ENCODE measurements around the gene SNRPE. TPM values are rescaled to one million over a fixed set of nuclear protein-coding genes. Genes with fewer than 3 reads are reported as not detected.
"Not testable (repeated sequence)": the region's sequence is repeated elsewhere in the genome, so short reads cannot be mapped to it uniquely, and the experiment has no call there.

Gene SNRPE
- total RNA-seq, 1 experiment from 2014 or later: 326 TPM

DNA sequence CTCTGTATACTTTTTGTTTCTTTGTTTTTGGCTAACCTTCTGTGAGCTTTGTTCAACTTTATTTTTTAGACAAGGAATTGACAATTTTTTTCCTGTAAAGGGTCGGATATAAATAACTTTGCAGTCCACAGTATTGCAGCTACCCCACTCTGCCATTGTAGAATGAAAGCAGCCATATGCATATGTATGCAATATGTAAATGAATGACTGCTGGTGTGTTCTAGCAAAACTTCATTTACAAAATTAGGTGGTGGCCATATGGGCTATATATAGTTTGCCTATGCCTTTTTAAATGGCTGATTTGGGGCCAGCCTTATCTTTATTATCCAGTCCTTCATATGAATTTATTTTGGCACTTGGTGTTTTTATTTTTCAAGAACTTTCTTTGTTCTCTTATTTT is 18.0 kb upstream of the SNRPE start:
- Histone ChIP-seq H2AFZ (ENCODE audit: low read length) (no peak overlapping the region), H4K8ac (replicated peaks; ENCODE audit: insufficient read length, low read depth, low read length) (no peak overlapping the region), H3K9ac (ENCODE audit: extremely low read depth, insufficient read length, low read length) (no peak overlapping the region), H2BK12ac (ENCODE audit: insufficient read length, low read depth, low read length) (no peak overlapping the region), H3K23me2 (ENCODE audit: insufficient read length, low read depth, low read length, poor library complexity, severe bottlenecking) (no peaks in the 10 kb centered on the region), H4K5ac (ENCODE audit: insufficient read length, low read depth, low read length) (no peak overlapping the region), H3K4ac (ENCODE audit: low read depth, low read length) (no peak overlapping the region), H3K4me2 (ENCODE audit: insufficient read depth, insufficient read length, low read length) (no peak overlapping the region), H3K4me1 (ENCODE audit: insufficient read depth, low read length) (no peaks in the 10 kb centered on the region), H3T11ph (ENCODE audit: low read length) (no peak overlapping the region), H3K79me2 (ENCODE audit: insufficient read depth, low read length) (no peaks in the 10 kb centered on the region), H3K56ac (ENCODE audit: insufficient read length, low read depth, low read length) (no peak overlapping the region), H3K14ac (ENCODE audit: insufficient read depth, low read length) (no peak overlapping the region), H3K23ac (ENCODE audit: insufficient read length, low read depth, low read length) (no peak overlapping the region), H2BK15ac (ENCODE audit: low read depth, low read length) (no peak overlapping the region), H4K20me1 (ENCODE audit: control insufficient read depth, insufficient read depth, insufficient read length) (no peaks in the 10 kb centered on the region), H3K27me3 (ENCODE audit: insufficient read depth, low read length) (no peaks in the 10 kb centered on the region), H3K79me1 (ENCODE audit: insufficient read depth, low read depth, low read length, poor library complexity, severe bottlenecking) (no peaks in the 10 kb centered on the region), H2BK5ac (ENCODE audit: insufficient read length, low read length) (no peak overlapping the region), H4K91ac (ENCODE audit: insufficient read length, low read depth, low read length) (no peak overlapping the region), H2BK120ac (ENCODE audit: low read depth, low read length, poor library complexity, severe bottlenecking) (no peak overlapping the region), H3K27ac (ENCODE audit: insufficient read length, low read depth, low read length) (no peak overlapping the region), H3K9me3 (ENCODE audit: control insufficient read depth, low read depth, low read length) (no peaks in the 10 kb centered on the region), H2BK20ac (ENCODE audit: low read depth, low read length, poor library complexity, severe bottlenecking) (no peak overlapping the region), H2AK5ac (ENCODE audit: insufficient read length, low read length) (no peak overlapping the region), H3K18ac (ENCODE audit: insufficient read length, low read depth, low read length) (no peak overlapping the region)
- H3K36me3 Mint-ChIP-seq (ENCODE audit: insufficient read depth in 1 of 3, low read depth in 3 of 3): peaks cover 55 to 90% (median 84%) of the 10 kb centered on the region in 3 experiments
- peaks cover 4 to 8% of the 10 kb centered on the region in 2 experiments for H3K4me1 Mint-ChIP-seq
- H3K9me3 Mint-ChIP-seq: peaks cover 21% of the 10 kb centered on the region in 2 experiments
- H3K27me3 Mint-ChIP-seq (ENCODE audit: low read depth): no peaks in the 10 kb centered on the region
- no peak for DNase-seq
- H3K27ac Mint-ChIP-seq: peak overlapping the region in 2 of 3 experiments; percentile 31 to 81; a peak in 2 of 7 replicates
- TF ChIP-seq, protein P1, sequence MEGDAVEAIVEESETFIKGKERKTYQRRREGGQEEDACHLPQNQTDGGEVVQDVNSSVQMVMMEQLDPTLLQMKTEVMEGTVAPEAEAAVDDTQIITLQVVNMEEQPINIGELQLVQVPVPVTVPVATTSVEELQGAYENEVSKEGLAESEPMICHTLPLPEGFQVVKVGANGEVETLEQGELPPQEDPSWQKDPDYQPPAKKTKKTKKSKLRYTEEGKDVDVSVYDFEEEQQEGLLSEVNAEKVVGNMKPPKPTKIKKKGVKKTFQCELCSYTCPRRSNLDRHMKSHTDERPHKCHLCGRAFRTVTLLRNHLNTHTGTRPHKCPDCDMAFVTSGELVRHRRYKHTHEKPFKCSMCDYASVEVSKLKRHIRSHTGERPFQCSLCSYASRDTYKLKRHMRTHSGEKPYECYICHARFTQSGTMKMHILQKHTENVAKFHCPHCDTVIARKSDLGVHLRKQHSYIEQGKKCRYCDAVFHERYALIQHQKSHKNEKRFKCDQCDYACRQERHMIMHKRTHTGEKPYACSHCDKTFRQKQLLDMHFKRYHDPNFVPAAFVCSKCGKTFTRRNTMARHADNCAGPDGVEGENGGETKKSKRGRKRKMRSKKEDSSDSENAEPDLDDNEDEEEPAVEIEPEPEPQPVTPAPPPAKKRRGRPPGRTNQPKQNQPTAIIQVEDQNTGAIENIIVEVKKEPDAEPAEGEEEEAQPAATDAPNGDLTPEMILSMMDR (conservative IDR thresholded peaks at IDR 0.05): no peak
- no CpG with 5 or more reads among the region's 1 CpG for WGBS (ENCODE audit: extremely low coverage, insufficient read length, low lambda C conversion rate)
- H3K4me3 Mint-ChIP-seq: no peak overlapping the region; a peak in 1 of 5 replicates

DNA sequence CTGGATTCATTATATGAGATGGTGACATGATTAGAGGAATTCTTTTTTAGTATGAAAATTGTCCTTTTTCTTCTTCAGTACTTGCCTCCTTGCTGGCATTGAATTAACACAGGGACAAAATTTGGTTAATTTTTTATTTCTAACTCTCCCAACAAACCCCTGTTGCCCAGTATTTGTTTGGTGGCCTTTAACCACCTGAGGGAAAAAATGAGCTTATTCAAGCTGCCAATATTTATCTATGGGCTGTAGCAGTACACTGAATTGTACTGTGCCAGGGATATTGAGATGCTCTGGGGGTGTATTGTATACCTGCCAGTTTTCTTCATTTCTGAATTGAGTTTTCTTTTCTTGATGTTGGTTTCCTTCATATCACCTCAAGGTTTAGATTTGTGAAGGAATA is 8.3 kb upstream of the SNRPE start:
- not testable (repeated sequence) for H3K4me1 ChIP-seq (ENCODE audit: insufficient read depth, low read length); H3K27ac ChIP-seq (ENCODE audit: insufficient read length, low read depth, low read length); H2AFZ ChIP-seq (ENCODE audit: low read length); H3K9me3 Mint-ChIP-seq; H3K9me3 ChIP-seq (ENCODE audit: control insufficient read depth, low read depth, low read length); H3K79me1 ChIP-seq (ENCODE audit: insufficient read depth, low read depth, low read length, poor library complexity, severe bottlenecking); H3K4ac ChIP-seq (ENCODE audit: low read depth, low read length); H2AK5ac ChIP-seq (ENCODE audit: insufficient read length, low read length); H2BK15ac ChIP-seq (ENCODE audit: low read depth, low read length); H2BK20ac ChIP-seq (ENCODE audit: low read depth, low read length, poor library complexity, severe bottlenecking); H3K14ac ChIP-seq (ENCODE audit: insufficient read depth, low read length); H3K23ac ChIP-seq (ENCODE audit: insufficient read length, low read depth, low read length); H3K79me2 ChIP-seq (ENCODE audit: insufficient read depth, low read length); H4K91ac ChIP-seq (ENCODE audit: insufficient read length, low read depth, low read length); H4K20me1 ChIP-seq (ENCODE audit: control insufficient read depth, insufficient read depth, insufficient read length); H3K27me3 ChIP-seq (ENCODE audit: insufficient read depth, low read length); H3K27me3 Mint-ChIP-seq (ENCODE audit: low read depth); H3K4me3 Mint-ChIP-seq; H4K5ac ChIP-seq (ENCODE audit: insufficient read length, low read depth, low read length); H3K4me1 Mint-ChIP-seq; H3T11ph ChIP-seq (ENCODE audit: low read length); H3K9ac ChIP-seq (ENCODE audit: extremely low read depth, insufficient read length, low read length); H2BK5ac ChIP-seq (ENCODE audit: insufficient read length, low read length); H2BK120ac ChIP-seq (ENCODE audit: low read depth, low read length, poor library complexity, severe bottlenecking); H4K8ac ChIP-seq (replicated peaks; ENCODE audit: insufficient read length, low read depth, low read length); H3K27ac Mint-ChIP-seq; H3K18ac ChIP-seq (ENCODE audit: insufficient read length, low read depth, low read length); DNase-seq; H2BK12ac ChIP-seq (ENCODE audit: insufficient read length, low read depth, low read length); H3K4me2 ChIP-seq (ENCODE audit: insufficient read depth, insufficient read length, low read length); H3K23me2 ChIP-seq (ENCODE audit: insufficient read length, low read depth, low read length, poor library complexity, severe bottlenecking); H3K56ac ChIP-seq (ENCODE audit: insufficient read length, low read depth, low read length)
- peaks cover 15 to 53% (median 40%) of the 10 kb centered on the region in 3 experiments; a peak in 6 of 7 replicates for H3K36me3 Mint-ChIP-seq (ENCODE audit: insufficient read depth in 1 of 3, low read depth in 3 of 3)

All from H9 (cell line).